Right lobe of liver (tissue), 6 donors: Measurements from ENCODE around the gene FBXW11. TPM values are rescaled to one million over a fixed set of nuclear protein-coding genes. Genes with fewer than 3 reads are reported as not detected.

Source experiments
- ATAC-seq, 4 donors: fragments of 200-7000 bp; cut with Tn5 transposase; one replicate each; pipeline ENCODE4 v1.9.1; 2020; ENCODE audit warnings: mild to moderate bottlenecking in 4 of 4, moderate library complexity in 4 of 4
- DNase-seq, 3 donors: peaks; one replicate each; pipeline ENCODE4 v3.0.0-alpha.2; 2020
- H3K27ac ChIP-seq, 3 donors: fragments of 200-600 bp; one replicate each; pipeline ENCODE4 v1.8.0; 2022
- H3K27me3 ChIP-seq, 2 donors: fragments of 200-600 bp; one replicate each; pipeline ENCODE4 v1.8.0; 2022
- H3K36me3 ChIP-seq, 4 donors: fragments of 200-600 bp; sonication (generic) in 1 of 4; one replicate each; pipeline versions ENCODE4 v1.5.1 to v1.8.0; 2017 to 2022; ENCODE audit warnings: control low read depth in 1 of 4
- H3K4me1 ChIP-seq, 4 donors: fragments of 200-600 bp; sonication (generic) in 1 of 4; one replicate each; pipeline versions ENCODE4 v1.5.1 to v1.8.0; 2017 to 2022; ENCODE audit warnings: control low read depth in 1 of 4
- H3K4me3 ChIP-seq, 3 donors: fragments of 200-600 bp; one replicate each; pipeline ENCODE4 v1.8.0; 2022
- H3K9me3 ChIP-seq, 4 donors: fragments of 200-600 bp; sonication (generic) in 1 of 4; one replicate each; pipeline versions ENCODE4 v1.5.1 to v1.8.0; 2017 to 2022; ENCODE audit warnings: control low read depth in 1 of 4
- CTCF ChIP-seq, 4 donors: fragments of 200-600 bp in 3 of 4; fragments of 450-650 bp in 1 of 4; IDR thresholded peaks; one replicate each; pipeline versions ENCODE4 v1.5.1 to v1.8.0; 2016 to 2022; ENCODE audit warnings: antibody characterized with exemption in 4 of 4, mild to moderate bottlenecking in 2 of 4
- POLR2A ChIP-seq: fragments of 450-650 bp; IDR thresholded peaks from one replicate; pipeline ENCODE4 v1.6.1; 2017; ENCODE audit warnings: antibody characterized with exemption, mild to moderate bottlenecking
- WGBS: methylation state at CpG from one replicate; pipeline ENCODE4 v1.1.6; 2018; ENCODE audit warnings: low coverage, low lambda C conversion rate; ENCODE audit not compliant: insufficient coverage; ENCODE audit errors: missing lambda C conversion rate; 5-methylcytosine and 5-hydroxymethylcytosine counted together
- intact Hi-C, 2 donors: fragments of 100-400 bp; cut with DNase I; formaldehyde crosslinking; loops; one replicate each; pipeline versions ENCODE4 v1.11.2 to v1.14.1; 2022
- total RNA-seq, 6 experiments: library from RNA; depleted of rRNA in 2 of 6; stranded (reverse); fragments of >200 nt in 2 of 6; fragmentation: NEBNext Ultra II Directional in 3 of 6; extraction: Animal tissue kit (Norgen Biotek cat#: 25700) in 3 of 6; gene quantifications; one replicate each; pipeline versions ENCODE4 v1.1.0 to v1.2.4, GENCODE V29; 2016 to 2023
- donor health status: DM: no; HTN: yes; CAD: no.
- donor health status: DM: no; HTN: no; CAD: no.
- donor health status: DM: no; HTN: no; CAD: no.
- donor health status: DM: no; HTN: yes; CAD: no.
- donor health status: DM: no; HTN: yes; CAD: no.

The FBXW11 gene
- total RNA-seq, 6 experiments from 2014 or later: 19.9 to 35.9 (median 28.4) TPM

DNA sequence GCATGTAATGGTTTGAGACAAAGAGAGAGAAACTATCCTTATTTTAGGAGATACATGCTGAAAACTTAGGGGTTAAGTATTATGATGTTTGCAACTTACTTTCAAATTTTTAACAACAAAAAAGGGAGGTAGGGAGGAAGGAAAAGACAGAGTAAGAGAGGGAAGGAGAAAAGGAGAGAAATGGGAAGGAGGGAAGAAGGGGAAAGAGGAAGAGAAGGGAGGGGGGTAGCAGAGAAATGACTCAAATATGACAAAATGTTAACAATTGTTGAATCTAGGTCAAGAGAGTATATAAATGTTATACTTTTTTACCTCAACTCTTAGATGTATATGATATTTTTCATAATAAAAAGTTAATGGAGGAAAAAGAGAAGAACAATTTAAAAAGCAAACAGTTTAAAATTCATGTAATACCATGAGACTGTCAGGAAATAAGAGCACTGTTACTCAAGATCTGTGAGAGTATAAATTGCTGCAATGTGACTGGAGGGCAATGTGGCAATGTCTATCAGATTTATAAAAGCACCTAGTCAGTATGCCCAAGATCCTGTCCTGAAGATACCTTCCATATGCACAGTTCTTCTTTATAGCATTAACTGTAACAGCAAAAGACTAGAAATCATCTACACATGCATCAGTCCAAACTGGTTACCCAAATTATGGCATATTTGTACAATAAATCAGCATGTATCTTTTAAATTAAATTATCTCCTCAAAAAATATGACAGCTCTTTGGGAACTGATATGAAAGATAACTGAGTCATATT is 16.3 kb downstream of the FBXW11 start:
- ATAC-seq (peak in 2 of 4 donors; percentile 53 to 64), DNase-seq (no peak)
- Histone ChIP-seq H3K27me3 (no peaks in the 10 kb centered on the region), H3K9me3 (no peaks in the 10 kb centered on the region), H3K4me3 (no peak overlapping the region), H3K36me3 (peaks cover 0 to 4% (median 0%) of the 10 kb centered on the region in 4 donors), H3K4me1 (peaks cover 0 to 25% (median 2%) of the 10 kb centered on the region in 4 donors), H3K27ac (no peak overlapping the region)
- intact Hi-C loops: no loop called here
- TF ChIP-seq CTCF (IDR thresholded peaks at IDR 0.05): no peak

- Histone ChIP-seq H3K4me1 (peaks cover 0 to 25% (median 2%) of the 10 kb centered on the region in 4 donors), H3K36me3 (peaks cover 0 to 4% (median 0%) of the 10 kb centered on the region in 4 donors), H3K9me3 (no peaks in the 10 kb centered on the region), H3K27me3 (no peaks in the 10 kb centered on the region), H3K27ac (no peak overlapping the region), H3K4me3 (no peak overlapping the region)
- DNase-seq (no peak), ATAC-seq (peak in 1 of 4 donors; percentile 61)
- intact Hi-C loops: no loop called here
- WGBS: 62% methylated on average over 5 of the region's 5 CpGs
- TF ChIP-seq CTCF (IDR thresholded peaks at IDR 0.05): no peak
- TF ChIP-seq POLR2A: no peak
These were observed 17.2 kb downstream of the FBXW11 start for GRCh38 chr5:171989276-171989675.

DNA sequence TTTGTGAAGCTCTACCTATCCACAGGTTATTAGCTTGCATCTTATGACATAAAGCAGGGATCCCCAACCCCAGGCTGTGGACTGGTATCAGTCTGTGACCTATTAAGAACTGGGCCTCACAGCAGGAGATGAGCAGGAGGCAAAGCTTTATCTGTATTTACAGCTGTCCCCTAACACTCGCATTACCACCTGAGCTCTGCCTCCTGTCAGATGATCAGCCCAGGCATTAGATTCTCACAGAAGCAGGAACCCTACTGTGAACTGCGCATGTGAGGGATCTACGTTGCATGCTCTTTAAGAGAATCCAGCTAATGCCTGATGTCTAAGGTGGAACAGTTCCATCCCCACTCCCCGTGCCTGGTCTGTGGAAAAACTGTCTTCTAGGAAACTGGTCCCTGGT is 19.7 kb downstream of the FBXW11 start:
- Histone ChIP-seq H3K4me1 (peaks cover 0 to 25% (median 2%) of the 10 kb centered on the region in 4 donors), H3K4me3 (no peak overlapping the region), H3K27ac (no peak overlapping the region), H3K9me3 (no peaks in the 10 kb centered on the region), H3K27me3 (no peaks in the 10 kb centered on the region), H3K36me3 (no peaks in the 10 kb centered on the region)
- DNase-seq (no peak), ATAC-seq (peak in 2 of 4 donors; percentile 36 to 45)
- intact Hi-C loops: no loop called here
- TF ChIP-seq CTCF (IDR thresholded peaks at IDR 0.05) (no peak), POLR2A (no peak)
- 0% methylated on average over 1 of the region's 4 CpGs for WGBS

DNA sequence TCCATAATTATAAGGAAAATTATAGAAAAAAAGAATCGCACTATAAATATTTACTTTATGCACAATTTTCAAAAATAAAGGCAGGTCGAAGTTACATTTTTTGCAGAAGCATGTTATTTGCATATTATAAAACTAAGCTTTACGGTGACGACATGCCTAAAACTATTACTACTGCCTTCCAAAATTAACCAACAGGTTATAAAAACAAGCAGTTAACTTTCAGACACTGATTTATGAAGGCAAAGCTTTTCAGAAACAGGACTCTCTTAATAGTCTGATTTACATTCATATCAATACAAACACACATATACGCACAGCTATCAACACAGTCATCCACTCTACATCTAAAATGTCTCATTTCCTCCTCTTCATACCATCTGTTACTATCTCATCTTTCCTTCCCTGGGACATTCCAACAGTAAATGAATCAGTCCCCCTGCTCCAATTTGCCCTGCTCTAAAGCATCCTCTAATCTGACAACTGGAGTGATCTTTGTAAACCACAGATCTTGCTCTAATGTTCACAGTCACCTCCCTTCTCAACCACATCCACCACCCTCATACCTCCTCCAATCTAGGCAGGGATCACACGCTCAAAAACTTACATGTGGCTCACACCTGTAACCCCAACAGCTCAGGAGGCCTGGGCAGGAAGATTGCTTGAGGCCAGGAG is 21.6 kb downstream of the FBXW11 start:
- TF ChIP-seq CTCF (IDR thresholded peaks at IDR 0.05) (no peak), POLR2A (no peak)
- no peak for DNase-seq
- H3K4me1 ChIP-seq: peaks cover 0 to 28% (median 2%) of the 10 kb centered on the region in 4 donors
- no peak for ATAC-seq
- intact Hi-C loops: no loop called here
- 80% methylated on average over 6 of the region's 6 CpGs for WGBS
- H3K27me3 ChIP-seq: no peaks in the 10 kb centered on the region
- no peaks in the 10 kb centered on the region for H3K36me3 ChIP-seq
- H3K27ac ChIP-seq: no peak overlapping the region
- no peaks in the 10 kb centered on the region for H3K9me3 ChIP-seq
- no peak overlapping the region for H3K4me3 ChIP-seq
